Kidney (tissue), 22 donors: ENCODE measurements around the gene RBP7. TPM values are rescaled to one million over a fixed set of nuclear protein-coding genes. Genes with fewer than 3 reads are reported as not detected.

Source experiments
- DNase-seq, 5 donors: peaks; one replicate each; pipeline ENCODE4 v3.0.0-alpha.2; 2013 to 2020
- FAIRE-seq: peaks from 2 replicates; lab custom pipeline; 2012; peaks lifted over from hg19 to GRCh38; lab: Jason Lieb, UNC
- H3K27ac ChIP-seq, 2 donors: one replicate each; pipeline ENCODE4 v1.7.0; 2013; ENCODE audit warnings: low read depth in 2 of 2, low read length in 2 of 2, inconsistent platforms in 1 of 2
- H3K27me3 ChIP-seq: one replicate; pipeline ENCODE4 v1.7.1; 2013; ENCODE audit warnings: low read length, inconsistent platforms; ENCODE audit not compliant: control insufficient read depth, insufficient read depth
- H3K36me3 ChIP-seq, 3 donors: one replicate each; pipeline versions ENCODE4 v1.7.0 to v1.7.1; 2013; ENCODE audit warnings: low read length in 3 of 3, control low read depth in 1 of 3, inconsistent platforms in 1 of 3; ENCODE audit not compliant: insufficient read depth in 3 of 3, control insufficient read depth in 2 of 3
- H3K4me1 ChIP-seq, 3 donors: one replicate each; pipeline versions ENCODE4 v1.7.0 to v1.7.1; 2013; ENCODE audit warnings: low read length in 3 of 3, inconsistent platforms in 1 of 3, low read depth in 1 of 3; ENCODE audit not compliant: control insufficient read depth in 2 of 3, insufficient read depth in 2 of 3
- H3K4me3 ChIP-seq, 3 donors: one replicate each; pipeline versions ENCODE4 v1.7.0 to v1.8.1; 2013; ENCODE audit warnings: low read length in 3 of 3, control low read depth in 1 of 3, inconsistent platforms in 1 of 3
- H3K9ac ChIP-seq, 3 donors: one replicate each; pipeline versions ENCODE4 v1.7.0 to v1.7.1; 2013; ENCODE audit warnings: low read length in 3 of 3, control low read depth in 1 of 3, inconsistent platforms in 1 of 3
- H3K9me3 ChIP-seq, 3 donors: one replicate each; pipeline versions ENCODE4 v1.7.0 to v1.7.1; 2013; ENCODE audit warnings: low read length in 3 of 3, control low read depth in 1 of 3, inconsistent platforms in 1 of 3; ENCODE audit not compliant: control insufficient read depth in 2 of 3, insufficient read depth in 1 of 3
- intact Hi-C: fragments of 100-400 bp; cut with DNase I; formaldehyde crosslinking; loops from one replicate; pipeline ENCODE4 v1.11.1; 2022
- long read RNA-seq, 10 donors: library from polyadenylated mRNA in 1 of 10; unstranded in 1 of 10; transcript quantifications; one replicate each; pipeline ENCODE4 v2.0.0 and lab custom pipeline, GENCODE V29; 2021 to 2026
- polyA plus RNA-seq: library from polyadenylated mRNA; stranded (reverse); fragments of 350-450 nt; fragmentation: Illumina TruSeq; extraction: RNeasy Lipid Tissue Mini Kit (QIAGEN cat#74804); gene quantifications from one replicate; pipeline ENCODE4 v1.2.3, GENCODE V29; 2014; ENCODE audit warnings: low read depth, low replicate concordance; ENCODE audit not compliant: insufficient read depth
- total RNA-seq: library from RNA; stranded (reverse); fragmentation: NEBNext Ultra II Directional; extraction: Animal tissue kit (Norgen Biotek cat#: 25700); gene quantifications from one replicate; pipeline ENCODE4 v1.2.1, GENCODE V29; 2021
- TF ChIP-seq, protein P1 (sequence below): IDR thresholded peaks from 3 replicates; pipeline ENCODE4 v1.5.1; 2012; ENCODE audit warnings: mild to moderate bottlenecking, moderate library complexity, borderline replicate concordance; ENCODE audit not compliant: insufficient read depth; ENCODE audit errors: extremely low read depth
- donor health status: control.
- donor health status: control.
- donor health status: control.
- donor health status: control.
- donor health status: control.
- donor health status: DM: yes; HTN: yes; CAD: no.
- donor health status: Normal renal cell carcinoma (clear cell type).

Gene RBP7
- total RNA-seq (21.2 TPM), polyA plus RNA-seq (49.3 TPM)
- long read RNA-seq, donor 1, partial matches to known transcripts = 0 of 3 reads
- long read RNA-seq, donor 1, other reads (novel, unspliced or antisense) = 0 of 3 reads
- long read RNA-seq, donor 2, transcript RBP7-201 (4 exons, 636 nt) = major isoform, 14 of 14 reads
- long read RNA-seq, donor 2, partial matches to known transcripts = 0 of 14 reads
- long read RNA-seq, donor 2, other reads (novel, unspliced or antisense) = 0 of 14 reads
- long read RNA-seq, donor 3, transcript RBP7-201 (4 exons, 636 nt) = major isoform, 12 of 12 reads
- long read RNA-seq, donor 3, partial matches to known transcripts = 0 of 12 reads
- long read RNA-seq, donor 3, other reads (novel, unspliced or antisense) = 0 of 12 reads
- long read RNA-seq, donor 4, partial matches to known transcripts = 0 of 4 reads
- long read RNA-seq, donor 4, other reads (novel, unspliced or antisense) = 0 of 4 reads
- long read RNA-seq, donor 5 = 0 reads
- long read RNA-seq, donor 6, transcript RBP7-201 (4 exons, 636 nt) = major isoform, 21 of 21 reads
- long read RNA-seq, donor 6, partial matches to known transcripts = 0 of 21 reads
- long read RNA-seq, donor 6, other reads (novel, unspliced or antisense) = 0 of 21 reads
- long read RNA-seq, donor 7, partial matches to known transcripts = 0 of 4 reads
- long read RNA-seq, donor 7, other reads (novel, unspliced or antisense) = 0 of 4 reads
- long read RNA-seq, donor 8, transcript RBP7-201 (4 exons, 636 nt) = major isoform, 17 of 17 reads
- long read RNA-seq, donor 8, partial matches to known transcripts = 0 of 17 reads
- long read RNA-seq, donor 8, other reads (novel, unspliced or antisense) = 0 of 17 reads
- long read RNA-seq, donor 9, transcript RBP7-201 (4 exons, 636 nt) = major isoform, 11 of 11 reads
- long read RNA-seq, donor 9, partial matches to known transcripts = 0 of 11 reads
- long read RNA-seq, donor 9, other reads (novel, unspliced or antisense) = 0 of 11 reads
- long read RNA-seq, donor 10, transcript RBP7-201 (4 exons, 636 nt) = major isoform, 13 of 13 reads
- long read RNA-seq, donor 10, partial matches to known transcripts = 0 of 13 reads
- long read RNA-seq, donor 10, other reads (novel, unspliced or antisense) = 0 of 13 reads

DNA sequence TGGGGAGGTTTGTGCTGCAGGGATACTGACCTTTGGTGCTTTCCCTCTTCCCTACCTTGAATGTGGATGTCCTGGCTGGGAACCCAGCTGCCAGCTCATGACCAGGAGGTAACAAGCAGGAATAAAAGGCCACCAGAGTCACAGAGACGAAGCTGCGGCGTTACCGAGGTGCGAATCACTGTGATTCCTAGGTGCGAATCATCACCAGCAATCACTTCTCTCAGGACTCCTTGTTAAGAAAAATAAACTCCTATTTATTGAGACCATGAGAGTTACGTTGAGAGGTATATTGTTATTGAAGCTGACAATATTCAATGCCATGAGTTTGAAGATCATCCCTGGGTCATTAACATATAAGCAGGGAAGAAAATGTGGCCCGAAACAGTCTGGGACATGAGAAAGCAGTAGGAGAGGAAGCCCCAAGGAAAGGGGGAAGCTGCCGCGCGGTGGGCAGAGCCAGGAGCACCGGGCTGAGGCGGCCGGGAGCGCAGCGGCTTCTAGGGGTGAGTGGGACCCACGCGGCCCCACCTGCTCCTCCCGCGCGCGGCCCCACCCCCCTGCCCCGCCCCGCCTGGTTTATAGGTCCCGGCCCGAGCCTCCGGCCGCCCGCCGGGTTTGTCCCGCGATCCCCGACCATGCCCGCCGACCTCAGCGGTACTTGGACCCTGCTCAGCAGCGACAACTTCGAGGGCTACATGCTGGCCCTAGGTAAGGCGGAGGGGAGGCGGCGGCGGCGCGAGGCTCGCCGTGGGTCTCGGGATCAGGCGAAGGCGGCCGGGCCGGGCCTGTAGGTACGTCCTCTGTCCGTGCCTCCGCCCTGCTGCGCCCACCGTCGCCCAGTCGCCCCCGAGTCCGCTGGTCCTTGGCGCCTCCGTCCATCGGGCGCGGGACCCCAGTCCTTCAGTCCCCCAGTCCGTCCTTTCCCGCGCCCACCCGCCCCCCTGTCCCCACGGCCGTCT is at the start of gene RBP7:
TSS of gene RBP7 (plus strand) at position 605 of the 959 bp plus-strand sequence. CDS start at position 636, 31 bp downstream.
- FAIRE-seq = no peak
- TF ChIP-seq, protein P1, sequence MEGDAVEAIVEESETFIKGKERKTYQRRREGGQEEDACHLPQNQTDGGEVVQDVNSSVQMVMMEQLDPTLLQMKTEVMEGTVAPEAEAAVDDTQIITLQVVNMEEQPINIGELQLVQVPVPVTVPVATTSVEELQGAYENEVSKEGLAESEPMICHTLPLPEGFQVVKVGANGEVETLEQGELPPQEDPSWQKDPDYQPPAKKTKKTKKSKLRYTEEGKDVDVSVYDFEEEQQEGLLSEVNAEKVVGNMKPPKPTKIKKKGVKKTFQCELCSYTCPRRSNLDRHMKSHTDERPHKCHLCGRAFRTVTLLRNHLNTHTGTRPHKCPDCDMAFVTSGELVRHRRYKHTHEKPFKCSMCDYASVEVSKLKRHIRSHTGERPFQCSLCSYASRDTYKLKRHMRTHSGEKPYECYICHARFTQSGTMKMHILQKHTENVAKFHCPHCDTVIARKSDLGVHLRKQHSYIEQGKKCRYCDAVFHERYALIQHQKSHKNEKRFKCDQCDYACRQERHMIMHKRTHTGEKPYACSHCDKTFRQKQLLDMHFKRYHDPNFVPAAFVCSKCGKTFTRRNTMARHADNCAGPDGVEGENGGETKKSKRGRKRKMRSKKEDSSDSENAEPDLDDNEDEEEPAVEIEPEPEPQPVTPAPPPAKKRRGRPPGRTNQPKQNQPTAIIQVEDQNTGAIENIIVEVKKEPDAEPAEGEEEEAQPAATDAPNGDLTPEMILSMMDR = no peak
- Histone ChIP-seq H3K27me3 (peaks cover 5% of the 10 kb centered on the region), H3K36me3 (no peaks in the 10 kb centered on the region), H3K4me1 (no peaks in the 10 kb centered on the region), H3K4me3 (peak within 1 kb of the TSS; percentile 3 to 39 (median 20)), H3K27ac (no peak within 1 kb of the TSS), H3K9ac (no peak within 1 kb of the TSS), H3K9me3 (no peaks in the 10 kb centered on the region)
- peak; percentile 33 to 81 (median 43) for DNase-seq
- intact Hi-C loops = no loop called here

DNA sequence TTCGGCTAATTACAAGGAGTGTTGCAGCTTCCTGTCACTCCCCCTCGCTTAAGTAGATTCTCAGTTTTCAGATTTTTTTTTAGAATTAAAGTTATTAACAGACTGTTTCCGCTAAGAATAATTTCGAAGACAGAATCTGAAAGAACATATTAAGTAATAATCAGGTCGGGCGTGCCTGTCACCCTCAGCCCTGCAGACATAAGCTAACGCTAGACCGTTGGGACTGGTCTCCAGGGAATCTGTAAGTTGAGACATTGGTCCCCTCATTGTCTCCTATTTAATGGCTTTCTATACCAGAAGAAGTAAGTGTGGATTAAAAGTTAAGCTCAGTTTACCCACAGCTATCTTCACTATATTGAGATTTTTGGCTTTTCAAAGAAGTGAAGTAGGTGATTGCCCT is 39.3 kb upstream of the RBP7 start:
- no peaks in the 10 kb centered on the region for H3K27me3 ChIP-seq
- H3K9me3 ChIP-seq = no peaks in the 10 kb centered on the region
- FAIRE-seq (no peak), DNase-seq (peak in 2 of 5 donors; percentile 3 to 16)
- intact Hi-C loops = no loop called here
- H3K9ac ChIP-seq = no peak overlapping the region
- no peaks in the 10 kb centered on the region for H3K36me3 ChIP-seq
- TF ChIP-seq, protein P1 = no peak
- H3K27ac ChIP-seq = no peak overlapping the region
- H3K4me3 ChIP-seq = no peak overlapping the region
- no peaks in the 10 kb centered on the region for H3K4me1 ChIP-seq

DNA sequence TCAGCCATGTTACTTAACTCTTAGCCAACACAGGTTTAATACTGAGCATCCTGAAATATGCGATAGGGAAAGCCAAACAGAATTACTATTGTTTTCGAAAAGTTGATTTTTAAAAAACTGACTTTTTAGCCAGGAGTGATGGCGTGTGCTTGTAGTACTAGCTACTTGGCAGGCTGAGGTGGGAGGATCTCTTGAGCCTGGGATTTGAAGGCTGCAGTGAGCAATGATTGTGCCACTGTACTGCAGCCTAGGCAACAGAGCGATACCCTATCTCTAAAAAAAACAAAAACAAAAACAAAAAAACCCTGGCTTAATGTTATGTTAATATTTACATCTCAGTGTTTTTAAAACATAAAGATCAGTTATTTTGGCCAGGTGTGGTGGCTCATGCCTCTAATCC is 37.0 kb upstream of the RBP7 start:
- Histone ChIP-seq H3K4me3 (no peak overlapping the region), H3K4me1 (no peaks in the 10 kb centered on the region), H3K9ac (no peak overlapping the region), H3K9me3 (no peaks in the 10 kb centered on the region), H3K36me3 (no peaks in the 10 kb centered on the region), H3K27me3 (no peaks in the 10 kb centered on the region), H3K27ac (no peak overlapping the region)
- TF ChIP-seq, protein P1 = no peak
- intact Hi-C loops = no loop called here
- FAIRE-seq = no peak
- no peak for DNase-seq
